ENCODE data around the gene RBM23.
"Not testable (repeated sequence)": the region's sequence is repeated elsewhere in the genome, so short reads cannot be mapped to it uniquely, and the experiment has no call there.

RBM23 gene

DNA sequence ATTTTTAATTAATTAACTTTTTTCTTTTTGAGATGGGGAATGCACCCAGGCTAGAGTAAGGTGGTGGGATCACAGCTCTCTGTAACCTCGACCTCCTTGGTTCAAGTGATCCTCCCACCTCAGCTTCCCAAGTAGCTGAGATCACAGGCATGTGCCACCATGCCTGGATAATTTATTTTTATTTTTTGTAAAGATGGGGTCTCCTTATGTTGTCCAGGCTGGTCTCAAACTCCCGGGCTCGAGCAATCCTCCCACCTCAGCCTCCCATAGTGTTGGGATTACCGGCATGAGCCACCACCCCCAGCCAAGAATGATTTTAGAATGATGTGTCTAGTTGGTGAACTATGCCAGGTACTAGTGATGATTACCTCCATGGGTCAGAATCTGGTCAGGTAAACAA, 54.0 kb downstream of the RBM23 start:
- no peak for DNase-seq

DNA sequence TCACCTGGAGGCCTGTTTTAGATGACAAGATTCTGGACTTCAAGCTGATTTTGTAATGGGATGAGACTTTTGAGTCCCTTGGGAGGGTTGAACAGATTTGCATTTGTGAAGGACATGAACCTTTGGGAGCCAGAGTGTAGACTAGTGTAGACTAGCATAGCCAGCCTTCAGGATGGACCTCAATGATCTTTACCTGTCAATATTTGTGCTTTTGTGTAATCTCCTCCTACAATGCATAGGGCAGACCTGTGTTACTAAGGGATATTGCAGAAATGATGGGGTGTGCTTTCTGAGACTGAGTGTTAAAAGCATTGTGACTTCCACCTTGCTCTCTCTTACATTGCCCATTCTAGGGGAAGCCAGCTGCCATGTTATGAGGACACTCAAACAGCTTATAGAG, 57.3 kb downstream of the RBM23 start:
- no peak for DNase-seq

DNA sequence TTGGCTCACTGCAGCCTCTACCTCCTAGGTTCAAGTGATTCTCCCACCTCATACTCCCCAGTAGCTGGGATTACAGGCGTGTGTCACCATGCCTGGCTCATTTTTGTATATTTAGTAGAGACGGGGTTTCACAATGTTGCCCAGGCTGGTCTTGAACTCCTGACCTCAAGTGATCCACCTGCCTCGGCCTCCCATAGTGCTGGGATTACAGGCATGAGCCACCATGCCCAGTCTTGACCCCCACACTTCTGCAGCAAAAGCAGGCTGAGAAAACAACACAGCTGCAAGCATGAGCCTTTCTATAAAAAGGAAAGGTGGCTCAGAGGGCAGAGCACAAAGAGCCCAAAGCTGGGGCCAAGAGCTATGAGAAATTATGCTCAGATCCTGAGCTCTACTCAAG, 58.6 kb downstream of the RBM23 start:
- not testable (repeated sequence) for DNase-seq

DNA sequence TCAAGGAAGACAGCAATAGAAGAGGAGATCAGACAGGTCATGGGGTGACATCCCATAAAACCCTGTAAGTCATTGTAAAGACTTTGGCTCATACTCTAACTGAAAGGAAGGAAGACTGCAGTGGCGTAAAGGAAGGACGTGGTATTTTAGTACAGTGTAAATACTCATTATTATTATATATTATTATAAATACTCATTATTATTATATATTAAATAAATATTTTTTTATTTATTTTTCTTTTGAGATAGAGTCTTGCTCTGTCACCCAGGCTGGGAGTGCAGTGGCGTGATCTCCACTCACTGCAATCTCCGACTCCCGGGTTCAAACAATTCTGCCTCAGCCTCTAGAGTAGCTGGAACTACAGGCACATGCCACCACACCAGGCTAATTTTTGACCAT, 62.5 kb downstream of the RBM23 start:
- DNase-seq, result no peak

DNA sequence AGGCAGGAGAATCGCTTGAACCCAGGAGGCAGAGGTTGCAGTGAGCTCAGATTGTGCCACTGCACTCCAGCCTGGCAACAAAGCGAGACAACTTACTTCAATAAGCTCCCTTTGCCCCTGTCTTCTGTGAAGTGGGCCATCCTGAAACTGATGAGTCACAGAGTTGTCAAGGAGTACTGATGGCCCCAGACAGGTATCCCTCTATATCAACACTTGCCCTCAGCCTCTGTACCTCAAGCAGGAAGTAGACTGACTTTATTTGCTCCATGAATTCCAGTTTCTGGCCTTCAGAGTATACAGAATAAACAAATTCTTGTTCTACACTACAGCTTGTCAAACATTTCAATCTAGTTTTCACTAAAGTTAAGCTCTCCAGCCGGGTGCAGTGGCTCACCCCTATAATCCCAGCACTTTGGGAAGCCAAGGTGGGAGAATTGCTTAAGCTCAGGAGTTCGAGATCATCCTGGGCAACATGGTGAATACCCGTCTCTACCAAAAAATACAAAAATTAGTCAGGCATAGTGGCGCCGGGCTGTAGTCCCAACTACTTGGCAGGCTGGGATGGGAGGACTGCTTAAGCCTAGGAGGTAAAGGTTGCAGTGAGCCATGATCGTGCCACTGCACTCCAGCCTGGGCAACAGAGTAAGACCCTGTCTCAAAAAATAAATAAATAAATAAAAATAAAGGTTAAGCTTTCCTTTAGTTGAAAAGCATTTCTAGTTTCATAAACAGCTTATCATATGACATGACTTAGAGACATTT, 63.8 kb downstream of the RBM23 start:
- no peak for DNase-seq

DNA sequence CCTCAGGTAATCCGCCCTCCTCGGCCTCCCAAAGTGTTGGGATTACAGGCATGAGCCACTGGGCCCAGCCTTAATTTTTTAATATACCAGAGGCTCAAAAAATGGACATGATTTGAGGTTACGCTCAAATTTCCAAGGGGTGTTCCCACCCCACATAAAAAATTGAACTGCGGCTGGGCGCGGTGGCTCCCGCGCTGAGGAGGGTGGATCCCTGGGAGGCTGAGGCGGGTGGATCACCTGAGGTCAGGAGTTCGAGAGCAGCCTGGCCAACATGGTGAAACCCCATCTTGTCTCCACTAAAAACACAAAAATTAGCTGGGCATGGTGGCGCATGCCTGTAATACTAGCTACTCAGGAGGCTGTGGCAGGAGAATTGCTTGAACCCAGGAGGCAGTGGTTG, 64.7 kb downstream of the RBM23 start:
- not testable (repeated sequence) for DNase-seq

DNA sequence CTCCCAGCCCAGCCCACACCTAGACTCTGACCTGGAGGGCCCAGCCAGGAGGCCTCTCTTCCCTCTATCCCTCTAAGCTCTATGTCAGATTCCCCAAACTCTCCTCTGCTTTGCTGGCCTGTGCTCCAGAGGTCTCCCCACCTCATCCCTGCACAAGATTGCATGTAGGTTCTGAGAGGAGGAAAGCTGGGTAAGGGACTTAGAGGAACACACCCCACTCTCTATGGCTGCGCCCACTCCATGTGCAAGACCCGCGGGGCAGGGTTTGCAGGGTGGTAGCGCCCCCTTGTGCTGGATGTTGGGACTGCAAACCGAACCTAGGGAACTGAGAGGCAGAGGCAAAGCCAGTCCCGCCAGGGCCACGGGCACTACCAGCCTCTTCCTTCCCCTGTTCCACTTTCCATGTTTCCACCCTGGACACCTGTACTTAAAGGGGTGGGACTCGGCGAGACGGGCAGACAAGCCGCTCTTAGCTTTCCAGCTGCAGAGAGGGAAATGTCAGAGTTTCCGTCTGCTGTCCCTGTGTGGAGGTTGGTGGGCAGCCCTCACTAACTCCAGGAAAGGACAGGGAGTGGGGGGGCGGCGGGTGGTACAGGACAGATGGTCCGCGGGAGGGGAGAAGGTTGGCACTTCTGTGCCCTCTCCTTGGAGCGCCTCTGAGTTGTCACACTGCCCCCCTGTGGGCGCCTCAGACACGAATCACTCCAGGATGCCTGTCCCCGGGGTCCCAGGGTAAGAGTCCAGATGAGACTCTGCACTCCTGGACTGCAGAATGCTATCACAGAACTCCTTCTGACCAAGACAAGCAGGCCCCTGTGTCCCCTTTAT, 65.8 kb downstream of the RBM23 start:
- DNase-seq, result peak; percentile 98 to 99

DNA sequence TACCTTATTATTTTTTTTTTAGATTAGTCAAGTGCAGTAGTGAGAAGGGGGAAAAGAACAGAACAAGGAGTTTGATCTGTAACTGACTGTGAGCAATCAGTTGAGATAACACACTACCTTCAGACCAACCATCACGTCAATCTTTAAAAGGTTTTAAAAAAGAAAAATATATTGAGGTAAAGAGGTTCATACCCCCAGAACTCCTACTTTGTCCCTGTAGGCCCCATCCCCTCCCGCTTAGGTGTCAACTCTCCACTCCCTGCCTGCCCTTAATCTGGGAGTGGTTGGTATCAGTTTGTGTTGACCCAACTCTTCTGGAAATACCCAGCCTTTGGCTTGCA, 66.4 kb downstream of the RBM23 start:
- DNase-seq, result no peak

DNA sequence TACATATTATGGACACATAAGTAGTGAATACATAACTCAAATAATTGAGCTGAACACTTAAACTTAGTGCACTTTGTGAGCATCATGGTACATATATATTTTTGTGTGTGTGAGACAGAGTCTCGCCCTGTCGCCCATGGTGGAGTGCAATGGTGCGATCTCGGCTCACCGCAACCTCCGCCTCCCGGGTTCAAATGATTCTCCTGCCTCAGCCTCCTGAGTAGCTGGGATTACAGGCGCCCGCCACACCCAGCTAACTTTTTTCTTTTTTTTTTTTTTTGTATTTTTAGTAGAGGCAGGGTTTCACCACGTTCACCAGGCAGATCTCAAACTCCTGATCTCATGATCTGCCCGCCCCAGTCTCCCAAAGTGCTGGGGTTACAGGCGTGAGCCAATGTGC, 66.8 kb downstream of the RBM23 start:
- not testable (repeated sequence) for DNase-seq

DNA sequence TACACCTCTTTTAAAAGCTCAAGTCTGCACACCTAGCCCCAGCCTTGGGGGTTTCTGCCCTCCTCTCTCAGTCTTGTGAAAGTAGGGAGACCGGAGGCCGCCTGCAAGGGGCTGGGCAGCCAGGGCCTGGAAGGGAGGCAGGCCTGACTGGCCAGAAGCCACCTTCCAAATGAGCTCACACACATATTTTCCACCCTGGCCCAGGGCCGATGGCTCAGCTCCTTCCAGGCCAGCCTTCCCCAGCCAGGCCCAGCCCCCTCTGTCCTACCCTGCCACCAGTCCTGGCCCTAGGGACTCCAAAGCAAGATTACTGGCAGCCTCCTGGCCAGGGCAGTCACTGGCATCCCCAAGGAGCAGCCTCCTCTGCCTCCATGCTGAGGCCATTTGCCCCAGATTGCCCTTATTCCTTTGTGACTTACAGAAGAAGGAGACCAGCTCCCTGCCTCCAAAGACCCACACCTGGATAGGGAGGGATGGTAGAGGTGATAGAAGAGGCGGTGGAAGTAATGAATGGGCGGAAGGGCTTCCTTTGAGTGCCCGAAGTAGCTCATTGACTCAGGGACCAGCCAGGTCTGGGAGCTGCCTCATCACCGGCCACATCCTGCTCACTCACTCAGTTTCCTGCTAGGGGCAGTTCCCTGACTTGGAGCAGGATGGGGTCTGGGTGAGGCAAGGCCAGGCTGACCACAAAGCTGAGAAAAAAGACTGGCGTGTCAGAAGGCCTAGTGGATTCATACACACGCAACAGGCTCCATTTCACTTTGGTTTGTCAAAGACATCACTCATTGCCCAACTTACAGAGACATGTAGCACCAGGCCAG, 67.8 kb downstream of the RBM23 start:
- peak; percentile 40 to 54 for DNase-seq

DNA sequence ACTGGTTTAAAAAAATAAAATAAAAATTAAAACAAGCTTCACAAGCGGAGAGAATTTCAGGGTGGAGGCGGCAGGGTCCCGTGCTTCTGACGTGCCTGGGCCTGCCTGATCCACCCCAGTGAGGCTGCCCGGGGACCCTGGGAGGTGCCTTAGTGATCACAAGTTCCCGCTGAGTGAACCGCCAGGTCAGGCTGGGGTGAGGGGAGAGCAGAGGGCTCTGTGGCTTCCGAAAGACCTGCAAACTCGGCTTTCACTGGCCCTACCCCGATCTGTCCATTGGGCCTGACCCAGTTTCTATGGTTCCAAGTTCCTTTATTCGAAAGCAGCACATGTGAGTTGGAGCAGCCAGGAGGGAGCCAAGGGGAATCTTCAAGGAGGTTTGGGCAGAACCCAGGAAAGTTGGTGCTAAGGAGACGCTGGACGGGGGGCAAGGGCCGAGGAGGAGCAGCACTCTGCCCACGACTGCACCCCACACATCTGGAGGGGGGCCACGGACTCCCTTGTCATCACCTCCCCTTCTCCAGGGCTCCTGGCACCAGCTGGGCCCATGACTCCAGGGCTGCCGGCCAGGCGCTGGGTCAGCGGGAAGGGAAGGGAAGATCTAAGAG, 69.6 kb downstream of the RBM23 start:
- DNase-seq, result no peak

DNA sequence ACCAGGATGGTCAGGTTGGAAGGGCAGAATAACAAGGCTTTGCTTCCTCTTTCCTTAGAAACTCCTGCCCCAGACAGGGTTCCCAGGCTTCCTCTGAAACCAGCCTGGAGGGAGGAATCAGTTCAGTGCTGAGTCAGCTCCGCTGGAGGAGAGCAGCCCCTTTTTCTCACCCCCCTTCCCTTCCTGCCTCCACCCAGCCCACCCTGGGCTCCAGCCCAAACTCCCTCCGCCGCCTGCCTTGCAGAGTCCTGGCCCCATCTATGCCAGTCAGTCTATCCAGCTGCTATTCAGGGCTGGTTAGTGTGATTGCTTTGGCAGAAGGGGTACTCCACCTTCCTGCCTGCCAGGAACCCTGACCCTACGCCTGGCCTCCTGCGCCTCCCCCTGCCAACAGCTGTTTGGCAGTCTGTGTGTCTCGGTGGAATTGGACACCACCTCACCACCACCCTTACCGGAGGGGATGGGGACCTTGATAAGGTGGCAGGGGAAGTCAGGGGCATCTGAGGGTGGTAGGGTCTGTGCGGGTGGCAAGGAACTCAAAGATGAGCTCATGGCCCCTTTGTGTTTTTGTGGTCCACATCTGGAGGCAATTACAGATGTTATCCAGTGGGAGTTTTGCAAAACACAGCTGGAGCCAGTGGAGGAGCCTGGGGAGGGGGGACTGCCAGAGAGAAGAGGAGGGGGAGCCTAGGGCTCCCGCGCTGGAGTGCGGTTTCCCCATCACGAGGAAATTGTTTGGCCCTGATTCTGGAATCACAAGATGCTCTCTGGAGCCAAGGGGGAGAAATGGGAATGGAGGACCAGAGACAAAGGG, 70.4 kb downstream of the RBM23 start:
- DNase-seq, result no peak

DNA sequence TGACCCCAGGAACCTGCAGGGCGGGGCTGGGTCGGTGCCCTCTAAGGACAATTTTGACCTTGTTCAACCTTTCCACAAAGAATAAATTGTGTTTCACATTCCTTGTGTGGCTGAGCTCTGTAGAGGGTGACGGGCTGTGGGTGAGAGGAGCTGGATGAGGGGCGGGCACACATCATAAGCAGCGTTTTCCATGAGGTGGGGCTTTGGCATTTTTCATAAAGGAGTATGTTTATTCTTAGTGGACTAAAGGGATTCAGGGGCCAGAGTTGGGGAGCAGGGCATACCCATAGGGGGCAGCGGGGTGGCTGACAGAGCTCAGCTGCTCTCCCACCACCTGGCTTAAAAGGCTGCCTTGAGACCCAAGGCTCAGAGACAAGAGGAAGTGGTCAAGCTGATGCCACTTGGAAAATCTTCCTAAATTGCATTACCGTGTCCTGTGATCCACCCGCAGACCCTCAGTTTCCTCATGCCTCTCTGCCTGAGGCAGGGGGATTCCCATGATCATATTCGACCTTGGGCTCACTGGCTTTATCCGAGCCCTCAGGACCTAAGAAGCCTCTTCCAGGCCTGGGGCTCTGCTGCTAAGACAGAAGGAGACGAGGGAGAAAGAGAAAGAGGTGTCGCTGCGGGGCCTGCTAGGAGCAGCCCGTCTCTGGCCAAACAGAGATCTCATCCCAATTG, 71.1 kb downstream of the RBM23 start:
- DNase-seq, result no peak

DNA sequence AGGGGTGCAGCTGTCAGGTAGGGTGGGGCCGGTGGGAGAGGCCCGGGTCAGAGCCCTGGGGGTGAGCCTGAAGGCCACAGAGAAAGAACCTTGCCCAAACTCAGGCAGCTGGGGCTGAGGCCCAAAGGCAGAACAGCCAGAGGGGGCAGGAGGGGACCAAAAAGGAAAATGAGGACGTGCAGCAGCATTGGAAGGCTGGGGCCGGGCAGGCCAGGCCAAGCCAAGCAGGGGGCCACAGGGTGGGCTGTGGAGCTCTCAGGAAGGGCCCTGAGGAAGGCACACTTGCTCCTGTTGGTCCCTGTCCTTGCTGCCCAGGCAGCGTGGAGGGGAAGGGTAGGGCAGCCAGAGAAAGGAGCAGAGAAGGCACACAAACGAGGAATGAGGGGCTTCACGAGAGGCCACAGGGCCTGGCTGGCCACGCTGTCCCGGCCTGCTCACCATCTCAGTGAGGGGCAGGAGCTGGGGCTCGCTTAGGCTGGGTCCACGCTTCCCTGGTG, 72.1 kb downstream of the RBM23 start:
- no peak for DNase-seq

DNA sequence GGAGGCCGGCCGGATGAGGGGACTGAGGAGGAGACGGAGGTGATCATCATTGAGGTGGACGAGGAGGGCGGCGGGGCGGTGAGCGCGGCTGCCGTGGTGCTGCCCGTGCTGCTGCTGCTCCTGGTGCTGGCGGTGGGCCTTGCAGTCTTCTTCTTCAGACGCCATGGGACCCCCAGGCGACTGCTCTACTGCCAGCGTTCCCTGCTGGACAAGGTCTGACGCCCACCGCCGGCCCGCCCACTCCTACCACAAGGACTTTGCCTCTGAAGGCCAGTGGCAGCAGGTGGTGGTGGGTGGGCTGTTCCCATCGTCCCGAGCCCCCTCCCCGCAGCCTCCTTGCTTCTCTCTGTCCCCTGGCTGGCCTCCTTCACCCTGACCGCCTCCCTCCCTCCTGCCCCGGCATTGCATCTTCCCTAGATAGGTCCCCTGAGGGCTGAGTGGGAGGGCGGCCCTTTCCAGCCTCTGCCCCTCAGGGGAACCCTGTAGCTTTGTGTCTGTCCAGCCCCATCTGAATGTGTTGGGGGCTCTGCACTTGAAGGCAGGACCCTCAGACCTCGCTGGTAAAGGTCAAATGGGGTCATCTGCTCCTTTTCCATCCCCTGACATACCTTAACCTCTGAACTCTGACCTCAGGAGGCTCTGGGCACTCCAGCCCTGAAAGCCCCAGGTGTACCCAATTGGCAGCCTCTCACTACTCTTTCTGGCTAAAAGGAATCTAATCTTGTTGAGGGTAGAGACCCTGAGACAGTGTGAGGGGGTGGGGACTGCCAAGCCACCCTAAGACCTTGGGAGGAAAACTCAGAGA, 72.9 kb downstream of the RBM23 start:
- no peak for DNase-seq

DNA sequence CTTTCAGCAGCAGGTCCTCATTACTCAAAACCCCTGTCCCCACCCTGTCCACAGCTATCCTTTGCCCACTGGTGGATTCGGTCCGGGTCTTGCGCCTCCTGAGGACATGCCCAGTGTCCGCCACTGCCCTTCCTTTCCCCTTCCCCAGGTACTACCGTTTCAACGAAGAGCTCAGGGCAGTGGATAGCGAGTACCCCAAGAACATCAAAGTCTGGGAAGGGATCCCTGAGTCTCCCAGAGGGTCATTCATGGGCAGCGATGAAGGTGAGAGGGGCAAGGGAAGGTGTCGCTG, 73.9 kb downstream of the RBM23 start:
- no peak for DNase-seq

DNA sequence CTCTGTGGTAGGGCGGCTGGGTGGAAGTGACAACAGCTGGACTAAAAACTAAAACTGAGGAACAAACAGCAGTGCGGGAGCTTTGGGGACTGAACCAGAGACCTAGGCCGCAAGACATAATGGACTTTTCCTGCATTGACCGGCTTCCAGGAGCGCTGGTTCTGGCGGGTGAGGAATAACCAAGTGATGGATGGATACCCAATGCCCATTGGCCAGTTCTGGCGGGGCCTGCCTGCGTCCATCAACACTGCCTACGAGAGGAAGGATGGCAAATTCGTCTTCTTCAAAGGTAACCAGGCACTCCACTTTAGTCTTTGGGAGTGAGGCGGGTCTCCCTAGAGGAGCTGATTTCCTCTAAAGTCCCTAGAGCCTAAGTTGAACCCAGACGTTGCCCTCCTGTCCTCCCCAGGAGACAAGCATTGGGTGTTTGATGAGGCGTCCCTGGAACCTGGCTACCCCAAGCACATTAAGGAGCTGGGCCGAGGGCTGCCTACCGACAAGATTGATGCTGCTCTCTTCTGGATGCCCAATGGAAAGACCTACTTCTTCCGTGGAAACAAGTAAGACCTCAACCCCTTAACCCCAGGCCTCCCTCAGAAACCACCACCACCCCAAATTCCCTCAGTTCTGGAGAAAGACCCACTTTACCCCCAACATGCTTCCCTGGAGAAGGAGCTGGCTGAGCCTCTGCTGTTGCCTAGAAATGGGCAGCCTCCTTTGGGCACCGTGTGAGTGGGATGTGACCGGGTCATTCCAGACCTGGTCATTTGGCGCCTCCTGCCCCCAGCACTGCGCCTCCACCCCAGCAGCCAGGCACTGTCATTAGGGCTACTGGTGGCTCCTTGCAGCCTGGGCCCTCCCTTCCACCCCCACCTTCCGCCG, 74.5 kb downstream of the RBM23 start:
- DNase-seq, result no peak
